HEK293 (cell line): ENCODE results near the gene AXIN1.
A peak's percentile ranks its signal among the peaks of the same experiment; 100 is the strongest.

Experiments used
- BCL11B ChIP-seq: fragments of 450-650 bp; formaldehyde crosslinking; IDR thresholded peaks from 2 replicates; pipeline ENCODE4 v1.5.1; 2016; ENCODE audit warnings: low read depth, missing biosample characterization, missing genetic modification characterization
- HOXC10 ChIP-seq: sonication (generic); formaldehyde crosslinking; IDR thresholded peaks from 2 replicates; pipeline ENCODE4 v1.8.1; 2023; ENCODE audit warnings: mild to moderate bottlenecking, missing genetic modification reagents
- KLF10 ChIP-seq: fragments of 450-650 bp; IDR thresholded peaks from 2 replicates; pipeline ENCODE4 v1.5.1; 2018; ENCODE audit warnings: missing biosample characterization, mild to moderate bottlenecking, missing genetic modification characterization
- MZF1 ChIP-seq: fragments of 450-650 bp; formaldehyde crosslinking; IDR thresholded peaks from 2 replicates; pipeline ENCODE4 v1.5.1; 2017; ENCODE audit warnings: missing biosample characterization, missing genetic modification characterization, borderline replicate concordance
- WT1 ChIP-seq: fragments of 450-650 bp; formaldehyde crosslinking; IDR thresholded peaks from 2 replicates; pipeline ENCODE4 v1.5.1; 2016; ENCODE audit warnings: missing biosample characterization, missing genetic modification characterization
- ZBTB10 ChIP-seq: fragments of 450-650 bp; formaldehyde crosslinking; IDR thresholded peaks from 2 replicates; pipeline ENCODE4 v1.5.1; 2016; ENCODE audit warnings: missing biosample characterization, missing genetic modification characterization
- ZFP37 ChIP-seq: fragments of 450-650 bp; formaldehyde crosslinking; IDR thresholded peaks from 2 replicates; pipeline ENCODE4 v1.5.1; 2016; ENCODE audit warnings: missing biosample characterization, missing genetic modification characterization
- ZNF121 ChIP-seq: fragments of 450-650 bp; formaldehyde crosslinking; IDR thresholded peaks from 2 replicates; pipeline ENCODE4 v1.5.1; 2016; ENCODE audit warnings: missing biosample characterization, missing genetic modification characterization
- ZNF169 ChIP-seq: fragments of 450-650 bp; formaldehyde crosslinking; IDR thresholded peaks from 2 replicates; pipeline ENCODE4 v1.5.1; 2016; ENCODE audit warnings: missing biosample characterization, missing genetic modification characterization
- ZNF184 ChIP-seq: fragments of 450-650 bp; IDR thresholded peaks from 2 replicates; pipeline ENCODE4 v1.5.1; 2018; ENCODE audit warnings: missing biosample characterization, mild to moderate bottlenecking, missing genetic modification characterization
- ZNF223 ChIP-seq: fragments of 450-650 bp; formaldehyde crosslinking; IDR thresholded peaks from 2 replicates; pipeline ENCODE4 v1.5.1; 2016; ENCODE audit warnings: missing biosample characterization, missing genetic modification characterization
- ZNF292 ChIP-seq: fragments of 450-650 bp; formaldehyde crosslinking; IDR thresholded peaks from 2 replicates; pipeline ENCODE4 v1.5.1; 2016; ENCODE audit warnings: low read depth, missing biosample characterization, missing genetic modification characterization, borderline replicate concordance
- ZNF354C ChIP-seq: fragments of 450-650 bp; formaldehyde crosslinking; IDR thresholded peaks from 2 replicates; pipeline ENCODE4 v1.5.1; 2016; ENCODE audit warnings: missing biosample characterization, missing genetic modification characterization, low read depth, borderline replicate concordance
- ZNF366 ChIP-seq: fragments of 450-650 bp; formaldehyde crosslinking; conservative IDR thresholded peaks from 2 replicates; pipeline ENCODE4 v1.5.1; 2016; ENCODE audit warnings: missing biosample characterization, missing genetic modification characterization
- ZNF423 ChIP-seq: fragments of 450-650 bp; formaldehyde crosslinking; IDR thresholded peaks from 2 replicates; pipeline ENCODE4 v1.5.1; 2016; ENCODE audit warnings: missing biosample characterization, missing genetic modification characterization
- ZNF48 ChIP-seq: fragments of 450-650 bp; formaldehyde crosslinking; IDR thresholded peaks from 2 replicates; pipeline ENCODE4 v1.5.1; 2016; ENCODE audit warnings: missing biosample characterization, missing genetic modification characterization
- ZNF530 ChIP-seq: fragments of 450-650 bp; formaldehyde crosslinking; IDR thresholded peaks from 2 replicates; pipeline ENCODE4 v1.5.1; 2016; ENCODE audit warnings: low read depth, missing biosample characterization, missing genetic modification characterization
- ZNF549 ChIP-seq: fragments of 450-650 bp; IDR thresholded peaks from 2 replicates; pipeline ENCODE4 v1.5.1; 2018; ENCODE audit warnings: missing biosample characterization, missing genetic modification characterization, mild to moderate bottlenecking, inconsistent platforms, moderate library complexity
- ZNF639 ChIP-seq: fragments of 450-650 bp; formaldehyde crosslinking; IDR thresholded peaks from 2 replicates; pipeline ENCODE4 v1.5.1; 2016; ENCODE audit warnings: missing biosample characterization, missing genetic modification characterization
- ZSCAN30 ChIP-seq: fragments of 450-650 bp; IDR thresholded peaks from 2 replicates; pipeline ENCODE4 v1.5.1; 2018; ENCODE audit warnings: missing biosample characterization, mild to moderate bottlenecking, missing genetic modification characterization, moderate library complexity
- TF ChIP-seq, protein P1 (sequence below): fragments of 450-650 bp; formaldehyde crosslinking; conservative IDR thresholded peaks from 2 replicates; pipeline ENCODE4 v1.5.1; 2016; ENCODE audit warnings: low read depth, missing biosample characterization, missing genetic modification characterization
- TF ChIP-seq, protein P2 (sequence below): fragments of 450-650 bp; formaldehyde crosslinking; IDR thresholded peaks from 2 replicates; pipeline ENCODE4 v1.5.1; 2016; ENCODE audit warnings: missing biosample characterization, missing genetic modification characterization

AXIN1 gene

GRCh38 chr16:381789-382717, 29.5 kb upstream of the AXIN1 start, which contains the start of gene PGAP6 (continued):
- no peak for TF ChIP-seq ZNF184
- TF ChIP-seq, protein P1, sequence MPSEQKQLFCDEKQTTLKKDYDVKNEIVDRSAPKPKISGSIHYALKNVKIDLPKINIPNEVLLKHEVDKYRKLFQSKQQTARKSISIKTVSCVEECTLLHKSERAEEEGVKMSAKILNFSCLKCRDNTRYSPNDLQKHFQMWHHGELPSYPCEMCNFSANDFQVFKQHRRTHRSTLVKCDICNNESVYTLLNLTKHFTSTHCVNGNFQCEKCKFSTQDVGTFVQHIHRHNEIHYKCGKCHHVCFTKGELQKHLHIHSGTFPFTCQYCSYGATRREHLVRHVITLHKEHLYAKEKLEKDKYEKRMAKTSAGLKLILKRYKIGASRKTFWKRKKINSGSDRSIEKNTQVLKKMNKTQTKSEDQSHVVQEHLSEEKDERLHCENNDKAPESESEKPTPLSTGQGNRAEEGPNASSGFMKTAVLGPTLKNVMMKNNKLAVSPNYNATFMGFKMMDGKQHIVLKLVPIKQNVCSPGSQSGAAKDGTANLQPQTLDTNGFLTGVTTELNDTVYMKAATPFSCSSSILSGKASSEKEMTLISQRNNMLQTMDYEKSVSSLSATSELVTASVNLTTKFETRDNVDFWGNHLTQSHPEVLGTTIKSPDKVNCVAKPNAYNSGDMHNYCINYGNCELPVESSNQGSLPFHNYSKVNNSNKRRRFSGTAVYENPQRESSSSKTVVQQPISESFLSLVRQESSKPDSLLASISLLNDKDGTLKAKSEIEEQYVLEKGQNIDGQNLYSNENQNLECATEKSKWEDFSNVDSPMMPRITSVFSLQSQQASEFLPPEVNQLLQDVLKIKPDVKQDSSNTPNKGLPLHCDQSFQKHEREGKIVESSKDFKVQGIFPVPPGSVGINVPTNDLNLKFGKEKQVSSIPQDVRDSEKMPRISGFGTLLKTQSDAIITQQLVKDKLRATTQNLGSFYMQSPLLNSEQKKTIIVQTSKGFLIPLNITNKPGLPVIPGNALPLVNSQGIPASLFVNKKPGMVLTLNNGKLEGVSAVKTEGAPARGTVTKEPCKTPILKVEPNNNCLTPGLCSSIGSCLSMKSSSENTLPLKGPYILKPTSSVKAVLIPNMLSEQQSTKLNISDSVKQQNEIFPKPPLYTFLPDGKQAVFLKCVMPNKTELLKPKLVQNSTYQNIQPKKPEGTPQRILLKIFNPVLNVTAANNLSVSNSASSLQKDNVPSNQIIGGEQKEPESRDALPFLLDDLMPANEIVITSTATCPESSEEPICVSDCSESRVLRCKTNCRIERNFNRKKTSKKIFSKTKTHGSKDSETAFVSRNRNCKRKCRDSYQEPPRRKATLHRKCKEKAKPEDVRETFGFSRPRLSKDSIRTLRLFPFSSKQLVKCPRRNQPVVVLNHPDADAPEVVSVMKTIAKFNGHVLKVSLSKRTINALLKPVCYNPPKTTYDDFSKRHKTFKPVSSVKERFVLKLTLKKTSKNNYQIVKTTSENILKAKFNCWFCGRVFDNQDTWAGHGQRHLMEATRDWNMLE: no peak
- no peak for TF ChIP-seq MZF1 (tag by site-specific recombination)
- TF ChIP-seq HOXC10 (CRISPR knock-in tag): no peak
- TF ChIP-seq WT1 (tag by site-specific recombination): no peak
- no peak for TF ChIP-seq ZNF169 (tag by site-specific recombination)
- peak; percentile 63 for TF ChIP-seq KLF10
- peak; percentile 12; the same call in 1 of the 2 replicates for TF ChIP-seq ZSCAN30
- TF ChIP-seq ZBTB10 (tag by site-specific recombination): no peak
- TF ChIP-seq ZNF530 (tag by site-specific recombination): no peak
- no peak for TF ChIP-seq ZNF292 (tag by site-specific recombination)
- no peak for TF ChIP-seq ZNF639 (tag by site-specific recombination)
- TF ChIP-seq, protein P2, sequence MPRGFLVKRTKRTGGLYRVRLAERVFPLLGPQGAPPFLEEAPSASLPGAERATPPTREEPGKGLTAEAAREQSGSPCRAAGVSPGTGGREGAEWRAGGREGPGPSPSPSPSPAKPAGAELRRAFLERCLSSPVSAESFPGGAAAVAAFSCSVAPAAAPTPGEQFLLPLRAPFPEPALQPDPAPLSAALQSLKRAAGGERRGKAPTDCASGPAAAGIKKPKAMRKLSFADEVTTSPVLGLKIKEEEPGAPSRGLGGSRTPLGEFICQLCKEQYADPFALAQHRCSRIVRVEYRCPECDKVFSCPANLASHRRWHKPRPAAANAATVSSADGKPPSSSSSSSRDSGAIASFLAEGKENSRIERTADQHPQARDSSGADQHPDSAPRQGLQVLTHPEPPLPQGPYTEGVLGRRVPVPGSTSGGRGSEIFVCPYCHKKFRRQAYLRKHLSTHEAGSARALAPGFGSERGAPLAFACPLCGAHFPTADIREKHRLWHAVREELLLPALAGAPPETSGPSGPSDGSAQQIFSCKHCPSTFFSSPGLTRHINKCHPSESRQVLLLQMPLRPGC (tag by site-specific recombination): no peak; the same call in 1 of the 2 replicates
- peak; percentile 26; the same call in 1 of the 2 replicates for TF ChIP-seq BCL11B (tag by site-specific recombination)
- no peak for TF ChIP-seq ZNF48 (tag by site-specific recombination)
- no peak for TF ChIP-seq ZNF366 (tag by site-specific recombination)
- no peak for TF ChIP-seq ZFP37
- TF ChIP-seq ZNF121: no peak
- no peak for TF ChIP-seq ZNF549 (tag by site-specific recombination)
- no peak for TF ChIP-seq ZNF354C (tag by site-specific recombination)
- no peak for TF ChIP-seq ZNF423
- TF ChIP-seq ZNF223: no peak
